ENCODE results near the gene ABCC1.
"Not testable (repeated sequence)": the region's sequence is repeated elsewhere in the genome, so short reads cannot be mapped to it uniquely, and the experiment has no call there.

GRCh38 chr16:15936809-15937208, 12.6 kb upstream of the ABCC1 start:
- TF ChIP-seq CTCF (conservative IDR thresholded peaks at IDR 0.05); EZH2 (IDR thresholded peaks at IDR 0.05; ENCODE audit: low read depth): not testable (repeated sequence)
